Epithelial cell of esophagus (primary cell): Measurements from ENCODE around the gene MEGF6.
"Not testable (repeated sequence)": the region's sequence is repeated elsewhere in the genome, so short reads cannot be mapped to it uniquely, and the experiment has no call there.

Source experiments
- DNase-seq: peaks from one replicate; pipeline ENCODE4 v3.0.0; 2010; ENCODE audit warnings: low read depth
- H3K4me3 ChIP-seq: 2 replicates; pipeline ENCODE4 v1.5.1; 2011; ENCODE audit warnings: mild to moderate bottlenecking, low read length, control low read depth
- TF ChIP-seq, protein P1 (sequence below): IDR thresholded peaks from 2 replicates; pipeline ENCODE4 v1.5.1; 2011; ENCODE audit warnings: low read depth, mild to moderate bottlenecking, low read length, control low read depth, inconsistent platforms; ENCODE audit not compliant: insufficient read depth; ENCODE audit errors: missing control alignments

Gene MEGF6

DNA sequence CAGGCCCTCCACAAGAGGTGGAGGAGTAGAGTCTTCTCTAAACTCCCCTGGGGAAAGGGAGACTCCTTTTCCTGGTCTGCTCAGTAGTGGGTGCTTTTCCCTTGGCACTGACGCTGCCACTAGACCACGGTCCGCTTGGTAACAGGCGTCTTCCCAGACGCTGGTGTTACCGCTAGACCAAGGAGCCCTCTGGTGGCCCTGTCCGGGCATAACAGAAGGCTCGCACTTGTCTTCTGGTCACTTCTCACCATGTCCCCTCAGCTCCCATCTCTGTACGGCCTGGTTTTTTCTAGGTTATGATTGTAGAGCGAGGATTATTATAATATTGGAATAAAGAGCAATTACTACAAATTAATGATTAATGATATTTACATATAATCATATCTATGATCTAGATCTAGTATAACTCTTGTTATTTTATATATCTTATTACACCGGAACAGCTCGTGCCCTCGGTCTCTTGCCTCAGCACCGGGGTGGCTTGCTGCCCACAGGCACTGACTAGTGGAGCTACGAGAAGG, 9.9 kb upstream of the MEGF6 start:
- H3K4me3 ChIP-seq, DNase-seq: not testable (repeated sequence)
- TF ChIP-seq, protein P1, sequence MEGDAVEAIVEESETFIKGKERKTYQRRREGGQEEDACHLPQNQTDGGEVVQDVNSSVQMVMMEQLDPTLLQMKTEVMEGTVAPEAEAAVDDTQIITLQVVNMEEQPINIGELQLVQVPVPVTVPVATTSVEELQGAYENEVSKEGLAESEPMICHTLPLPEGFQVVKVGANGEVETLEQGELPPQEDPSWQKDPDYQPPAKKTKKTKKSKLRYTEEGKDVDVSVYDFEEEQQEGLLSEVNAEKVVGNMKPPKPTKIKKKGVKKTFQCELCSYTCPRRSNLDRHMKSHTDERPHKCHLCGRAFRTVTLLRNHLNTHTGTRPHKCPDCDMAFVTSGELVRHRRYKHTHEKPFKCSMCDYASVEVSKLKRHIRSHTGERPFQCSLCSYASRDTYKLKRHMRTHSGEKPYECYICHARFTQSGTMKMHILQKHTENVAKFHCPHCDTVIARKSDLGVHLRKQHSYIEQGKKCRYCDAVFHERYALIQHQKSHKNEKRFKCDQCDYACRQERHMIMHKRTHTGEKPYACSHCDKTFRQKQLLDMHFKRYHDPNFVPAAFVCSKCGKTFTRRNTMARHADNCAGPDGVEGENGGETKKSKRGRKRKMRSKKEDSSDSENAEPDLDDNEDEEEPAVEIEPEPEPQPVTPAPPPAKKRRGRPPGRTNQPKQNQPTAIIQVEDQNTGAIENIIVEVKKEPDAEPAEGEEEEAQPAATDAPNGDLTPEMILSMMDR = peak; percentile 57

DNA sequence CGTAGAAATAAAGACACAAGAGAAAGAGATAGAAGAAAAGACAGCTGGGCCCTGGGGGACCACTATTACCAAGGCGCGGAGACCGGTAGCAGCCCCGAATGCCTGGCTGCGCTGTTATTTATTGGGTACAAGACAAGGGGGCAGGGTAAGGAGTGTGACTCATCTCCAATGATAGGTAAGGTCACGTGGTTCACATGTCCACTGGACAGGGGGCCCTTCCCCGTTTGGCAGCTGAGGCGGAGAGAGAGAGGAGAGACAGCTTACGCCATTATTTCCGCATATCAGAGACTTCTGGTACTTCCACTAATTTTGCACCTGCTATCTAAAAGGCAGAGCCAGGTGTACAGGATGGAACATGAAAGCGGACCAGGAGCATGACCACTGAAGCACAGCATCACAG, 9.4 kb upstream of the MEGF6 start:
- no peak overlapping the region for H3K4me3 ChIP-seq
- no peak for DNase-seq
- TF ChIP-seq, protein P1 = no peak

DNA sequence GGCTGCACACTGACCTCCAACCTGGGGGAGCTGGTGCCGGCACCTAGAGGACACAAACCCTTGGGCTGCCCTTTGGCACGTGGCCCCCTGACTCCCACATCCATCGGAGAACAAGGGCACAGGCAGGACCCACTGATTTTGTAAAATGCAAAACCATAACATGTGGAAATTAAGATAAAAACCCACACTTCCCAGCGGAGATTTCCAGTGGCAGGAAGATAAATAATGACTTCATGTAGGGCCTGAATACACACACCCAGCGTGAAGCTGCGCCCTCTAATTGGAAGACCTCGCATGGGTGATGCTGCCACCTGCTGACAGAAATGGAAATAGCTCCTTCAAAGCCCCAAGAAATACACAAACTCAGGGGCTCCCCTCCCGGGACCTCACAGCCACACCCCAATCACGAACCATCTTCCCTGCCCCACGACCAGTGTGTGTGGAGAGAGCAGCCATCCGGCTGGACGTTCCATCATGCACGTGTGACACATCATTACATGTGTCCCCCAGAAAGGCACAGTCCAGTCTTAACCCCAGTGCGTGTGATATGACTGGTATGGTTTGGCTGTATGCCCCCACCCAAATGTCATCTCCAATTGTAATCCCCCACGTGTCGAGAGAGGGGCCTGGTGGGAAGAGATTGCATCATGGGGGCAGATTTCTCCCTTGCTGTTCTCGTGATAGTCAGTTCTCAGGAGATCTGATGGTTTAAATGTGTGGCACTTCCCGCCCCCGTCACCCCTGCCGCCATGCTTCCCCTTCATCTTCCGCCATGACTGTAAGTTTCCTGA, 7.8 kb upstream of the MEGF6 start:
- no peak overlapping the region for H3K4me3 ChIP-seq
- TF ChIP-seq, protein P1 = peak; percentile 78
- peak; percentile 75 for DNase-seq

DNA sequence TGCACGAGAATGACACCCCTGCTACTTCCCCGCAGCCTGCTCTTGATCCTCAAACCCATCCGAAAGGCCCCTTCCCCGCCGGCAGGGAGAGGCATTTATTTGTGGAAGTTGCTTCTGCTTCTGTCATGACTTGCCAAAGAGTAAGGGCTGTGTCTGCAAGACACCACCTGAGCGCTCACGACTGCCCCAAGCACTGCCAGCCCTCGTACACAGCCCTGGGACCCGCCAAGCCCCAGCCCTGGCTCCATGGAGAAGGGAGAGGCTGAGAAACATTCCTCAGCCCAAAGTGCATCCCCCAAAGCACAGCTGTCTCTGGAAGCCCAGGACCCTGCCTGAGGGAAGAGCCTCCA, 7.2 kb upstream of the MEGF6 start:
- no peak for DNase-seq
- no peak overlapping the region for H3K4me3 ChIP-seq
- TF ChIP-seq, protein P1 = no peak

DNA sequence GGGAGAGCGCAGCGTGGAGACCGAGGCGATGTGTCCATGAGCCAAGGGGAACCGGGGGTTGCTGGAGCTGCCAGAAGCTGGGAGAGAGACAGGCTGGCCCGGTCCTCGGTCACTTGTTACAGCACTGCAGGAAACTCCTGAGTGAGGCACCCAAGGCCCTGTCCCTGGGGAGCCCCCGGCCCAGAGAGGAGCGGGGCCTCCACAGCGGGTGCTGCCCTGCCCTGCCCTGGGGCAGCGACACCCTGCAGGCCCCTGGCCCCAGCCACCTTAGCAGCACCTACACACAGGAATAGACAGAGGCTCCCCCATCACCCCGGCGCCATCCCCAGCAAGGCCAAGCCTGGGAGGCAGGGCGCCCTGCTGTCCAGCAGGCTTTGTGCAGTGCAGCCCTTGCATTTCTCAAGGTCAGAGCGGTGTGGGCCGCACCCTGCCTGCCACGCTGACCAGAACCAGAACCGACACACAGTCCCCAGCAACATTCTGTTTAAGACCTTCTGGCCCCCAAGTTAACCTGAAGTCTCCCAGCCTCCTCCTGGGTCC, 6.6 kb upstream of the MEGF6 start:
- DNase-seq = no peak
- TF ChIP-seq, protein P1 = no peak
- H3K4me3 ChIP-seq = no peak overlapping the region

DNA sequence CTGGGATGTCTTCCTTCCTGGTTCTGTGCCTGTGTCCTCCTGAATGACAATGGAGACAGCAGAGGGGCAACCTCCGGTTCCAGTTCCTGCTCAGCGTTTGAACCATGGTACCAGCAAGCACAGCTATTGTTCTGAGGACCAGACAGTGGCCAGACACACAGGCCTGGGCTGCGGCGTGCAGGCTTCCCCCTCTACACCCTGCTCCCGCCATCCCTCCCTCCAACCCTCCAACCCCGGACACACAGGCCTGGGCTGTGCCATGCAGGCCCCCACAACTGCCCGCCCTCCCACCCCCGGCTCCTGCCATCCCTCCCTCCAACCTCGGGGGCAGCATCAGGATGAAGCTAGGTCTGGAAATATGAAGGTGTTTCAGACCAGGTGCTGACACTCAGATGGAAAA, 5.6 kb upstream of the MEGF6 start:
- DNase-seq = no peak
- TF ChIP-seq, protein P1 = no peak
- H3K4me3 ChIP-seq = no peak overlapping the region
